SKM-1 (cell line): ENCODE data around the gene SKAP1.
A peak's percentile ranks its signal among the peaks of the same experiment; 100 is the strongest.

ENCODE experiments used
- DNase-seq: peaks from one replicate; lab custom pipeline; 2025; ENCODE audit not compliant: unreplicated experiment; lab: John Stamatoyannopoulos, UW

Gene SKAP1

DNA sequence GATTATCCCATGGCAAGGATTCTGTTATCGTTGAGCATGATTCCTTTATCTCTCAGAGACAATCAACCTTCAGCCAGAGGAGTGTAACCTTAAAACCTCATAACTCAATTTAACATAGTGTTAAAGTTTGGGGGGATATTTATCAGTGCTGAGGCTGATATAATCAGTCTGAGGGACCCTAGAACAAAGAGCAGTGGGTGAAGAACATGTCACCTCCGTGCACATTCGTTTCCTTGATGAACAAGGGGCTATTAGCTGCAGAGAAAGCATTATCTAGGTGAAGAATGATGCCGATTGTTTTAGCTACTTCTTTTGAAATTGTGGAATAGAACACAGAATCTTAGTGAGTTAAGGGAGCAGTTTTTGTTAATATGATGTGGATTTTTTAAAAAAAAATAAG lies 99.1 kb downstream of the SKAP1 start:
- DNase-seq = no peak

DNA sequence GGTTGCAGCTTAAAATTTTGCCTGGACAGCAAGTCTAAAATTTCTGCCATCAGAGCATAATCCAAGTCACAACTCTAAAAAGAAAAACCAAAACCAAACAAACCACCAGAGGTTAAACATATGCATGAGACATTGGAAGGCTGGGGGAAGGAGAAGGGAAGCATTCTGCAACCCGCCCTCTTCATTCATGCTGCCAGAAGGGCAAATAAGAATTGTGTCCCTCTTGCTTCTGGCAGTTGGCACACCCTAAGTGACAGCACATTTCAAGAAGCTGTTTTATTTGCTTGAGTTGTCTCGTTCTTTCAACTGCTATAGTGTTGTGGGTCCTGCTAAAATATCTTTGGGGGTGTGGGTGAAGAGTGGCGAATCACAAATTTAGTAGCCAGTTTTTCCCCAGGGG lies 99.6 kb downstream of the SKAP1 start:
- no peak for DNase-seq

DNA sequence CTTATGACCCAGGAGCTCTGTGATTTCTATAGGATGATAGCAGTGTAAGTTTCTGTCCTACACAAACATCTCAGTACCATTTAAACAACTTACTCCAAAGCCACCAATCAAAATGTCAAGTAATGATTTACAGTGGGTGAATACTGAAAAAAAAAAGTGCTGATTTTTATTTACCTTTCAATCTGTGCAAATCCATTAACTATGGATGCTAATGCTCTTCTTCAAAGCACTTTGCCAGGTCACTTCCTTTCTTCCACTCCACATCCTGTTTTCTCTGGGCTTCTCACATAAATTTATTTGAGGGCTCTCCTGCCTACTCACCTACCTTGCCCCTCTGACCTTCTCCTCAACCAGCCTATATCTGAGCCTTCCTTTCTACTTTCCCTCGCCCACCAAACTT lies 101.6 kb downstream of the SKAP1 start:
- no peak for DNase-seq

DNA sequence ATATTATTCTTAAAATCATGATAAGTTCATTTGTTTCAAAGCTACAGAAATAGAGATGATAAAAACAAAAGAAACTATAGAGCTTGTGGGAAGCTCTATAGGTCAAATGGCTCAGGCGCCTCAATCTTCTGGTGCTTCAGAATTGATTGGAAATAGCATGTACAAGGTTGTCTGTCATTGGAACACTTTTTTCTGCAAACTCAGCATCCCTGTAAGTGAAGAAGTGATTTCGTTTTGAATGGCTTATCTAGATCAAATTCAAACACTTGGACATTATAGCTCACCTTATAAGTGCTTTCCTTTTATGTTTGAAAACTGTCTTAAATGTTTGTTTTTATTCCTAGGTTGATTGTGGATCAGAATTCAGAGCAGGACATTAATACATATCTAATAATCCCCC lies 103.7 kb downstream of the SKAP1 start:
- no peak for DNase-seq

DNA sequence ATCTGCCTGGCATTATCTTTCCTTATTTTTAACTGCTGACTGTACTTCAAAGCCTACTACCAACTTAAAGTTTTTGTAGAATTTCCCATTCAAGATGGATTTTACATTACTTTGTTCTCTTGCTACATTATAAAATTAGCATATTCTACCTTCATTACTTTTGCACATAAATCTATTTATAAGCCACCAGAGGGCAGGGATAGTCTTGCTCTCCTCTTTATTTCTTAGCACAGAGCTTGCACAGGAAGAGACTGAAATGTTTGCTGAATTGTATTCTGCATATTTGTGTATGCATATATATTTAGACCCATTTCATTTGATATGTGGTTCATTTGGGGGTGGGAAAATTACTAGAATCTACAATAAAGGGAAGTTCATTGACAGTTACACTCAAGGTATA lies 108.0 kb downstream of the SKAP1 start:
- no peak for DNase-seq

DNA sequence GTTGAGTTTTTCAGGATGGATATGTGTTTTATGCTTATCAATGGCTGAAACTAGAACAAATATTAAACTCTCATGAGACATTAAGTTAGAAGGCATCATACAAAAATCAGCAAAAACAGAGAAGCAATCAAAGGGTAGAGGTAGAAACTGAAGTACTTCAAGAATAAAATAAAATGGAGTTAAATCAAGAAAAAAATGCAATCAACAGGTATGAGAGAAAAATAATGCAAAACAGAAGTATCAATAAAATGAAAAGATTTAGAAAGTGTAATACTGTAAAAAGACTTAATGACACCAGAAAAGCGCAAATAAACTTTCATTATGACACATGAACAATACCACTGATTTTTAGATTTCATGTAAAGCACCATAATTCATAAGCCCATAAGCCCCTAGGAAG lies 112.3 kb downstream of the SKAP1 start:
- no peak for DNase-seq

DNA sequence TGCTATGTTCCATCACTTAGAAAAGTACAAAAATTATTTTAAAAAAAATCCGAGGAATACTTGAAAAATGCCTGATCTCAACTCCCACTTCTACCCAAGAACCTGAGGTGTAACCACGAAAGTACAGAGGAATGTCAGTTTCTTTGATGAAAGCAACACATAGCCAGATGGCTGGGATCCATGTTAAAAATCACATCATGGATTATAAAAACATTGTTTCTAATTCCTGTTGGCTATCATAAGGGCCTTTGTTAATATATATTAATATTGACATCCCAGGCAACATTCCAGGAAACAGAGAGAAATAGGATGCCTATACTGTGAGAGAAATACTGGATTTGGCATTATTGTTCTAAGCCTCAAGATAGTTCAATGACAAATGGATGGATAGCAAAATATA lies 115.3 kb downstream of the SKAP1 start:
- no peak for DNase-seq

DNA sequence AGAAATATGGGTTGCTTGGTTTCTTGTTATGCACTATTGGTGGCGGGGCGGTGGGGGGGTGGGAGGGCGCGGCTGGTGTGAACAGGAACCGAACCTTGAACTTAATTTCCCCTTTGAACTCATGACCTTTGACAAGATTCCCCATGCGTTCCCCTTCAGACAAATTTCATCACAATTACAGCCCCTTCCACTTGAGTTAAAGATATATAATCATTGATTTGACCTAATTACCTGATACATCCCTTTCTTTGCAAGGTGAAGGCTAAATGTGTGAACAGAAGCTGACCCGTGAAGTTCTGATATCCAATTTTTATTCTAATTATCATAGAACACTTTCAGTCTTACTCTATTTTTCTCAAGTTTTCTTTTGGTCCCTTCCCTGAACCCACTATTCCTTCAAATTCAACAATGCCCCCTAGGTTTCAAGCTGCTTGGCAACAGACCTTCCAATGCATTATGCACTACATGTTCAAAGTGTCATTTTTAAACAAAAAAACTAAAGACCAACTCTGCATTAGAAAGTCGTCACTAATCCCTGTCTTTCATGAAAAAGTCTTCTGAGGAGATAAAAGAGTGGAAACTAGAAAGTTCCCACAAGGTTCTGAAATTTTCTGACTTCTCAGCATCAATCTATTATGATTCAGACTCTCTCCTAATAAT lies 116.8 kb downstream of the SKAP1 start:
- DNase-seq = no peak

DNA sequence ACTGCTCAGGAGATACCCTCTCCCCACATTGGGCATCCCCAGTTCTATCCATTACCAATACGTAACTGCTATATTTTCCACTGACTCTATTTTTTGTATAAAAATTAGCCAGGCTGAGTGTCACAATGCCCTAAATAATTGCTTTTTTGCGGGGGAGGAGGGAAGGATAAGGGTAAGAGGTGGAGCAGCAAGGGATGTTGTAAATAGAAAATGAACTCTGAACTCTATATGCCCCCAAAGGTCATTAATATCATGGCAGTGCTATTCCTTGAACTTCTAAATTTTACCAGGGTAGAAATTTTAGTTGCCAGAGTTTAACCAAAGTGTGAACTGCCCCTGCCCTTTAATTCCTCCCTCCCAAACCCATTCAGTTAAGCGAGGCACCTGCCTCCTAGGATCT lies 118.7 kb downstream of the SKAP1 start:
- DNase-seq = no peak

DNA sequence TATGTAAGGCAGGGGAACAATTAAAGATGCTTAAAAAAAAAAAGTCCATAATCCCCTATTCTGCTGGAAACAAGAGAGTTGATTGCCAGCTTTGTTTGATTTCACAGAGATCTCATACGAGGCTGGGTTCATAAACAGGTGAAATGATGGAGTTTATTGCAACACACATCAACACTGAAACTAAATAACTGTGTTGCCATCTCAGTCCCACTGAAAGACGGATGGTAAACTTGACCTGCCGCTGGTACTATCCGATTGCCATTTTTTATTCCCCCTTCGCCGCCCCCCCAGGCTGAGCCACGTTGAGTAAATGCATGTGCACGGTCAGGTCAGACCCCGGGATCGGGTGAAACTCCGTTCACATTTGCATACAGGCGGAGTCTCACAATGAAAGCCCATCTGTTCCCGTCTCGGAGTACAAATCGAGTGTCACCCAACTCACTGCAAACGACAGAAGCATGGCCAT lies 119.2 kb downstream of the SKAP1 start:
- DNase-seq = no peak

DNA sequence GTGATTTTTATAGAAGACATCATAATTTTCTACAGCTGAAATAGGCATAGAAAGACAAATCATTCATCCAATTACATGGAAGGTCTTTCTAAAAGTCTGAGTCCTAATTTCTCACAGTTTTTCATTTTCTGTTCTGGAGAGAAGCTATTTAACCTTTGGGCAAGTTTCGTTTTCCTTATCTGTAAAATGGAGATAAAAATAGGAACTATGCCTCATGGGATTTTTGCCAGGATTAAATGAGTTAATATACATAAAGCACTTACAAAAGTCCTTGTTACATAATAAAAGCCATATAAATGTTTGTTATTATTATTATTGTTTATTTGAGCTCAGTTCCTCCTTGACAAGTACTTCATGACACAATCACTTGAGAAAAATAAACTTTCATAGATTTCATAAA lies 121.4 kb downstream of the SKAP1 start:
- no peak for DNase-seq

DNA sequence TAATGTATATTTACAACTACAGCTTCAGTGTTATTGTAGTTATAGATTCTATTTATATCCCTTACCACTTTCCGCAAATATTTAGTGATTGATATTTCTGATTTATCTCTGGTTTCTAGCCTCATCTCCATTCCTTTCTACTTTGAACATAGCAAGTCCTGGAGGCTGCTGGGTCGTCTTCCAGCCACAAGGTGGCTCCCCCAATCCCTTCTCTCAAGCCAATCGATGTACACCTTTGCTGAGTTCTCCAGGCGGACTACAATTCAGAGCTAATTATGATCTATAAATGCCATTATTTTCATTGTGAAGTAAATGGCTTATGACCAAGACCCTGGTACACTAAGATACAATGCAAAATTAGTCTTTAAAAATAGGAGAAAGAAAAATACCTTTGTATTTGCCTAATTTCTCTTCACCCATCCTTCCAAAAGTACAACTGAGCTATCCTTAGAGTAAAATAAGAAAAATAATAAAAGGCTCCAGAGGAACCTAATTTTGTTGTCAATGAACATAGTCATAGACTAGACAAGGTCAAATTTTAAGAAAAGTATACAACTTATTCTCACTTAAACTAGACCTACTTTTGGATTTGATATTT lies 122.1 kb downstream of the SKAP1 start:
- peak; percentile 57 for DNase-seq

DNA sequence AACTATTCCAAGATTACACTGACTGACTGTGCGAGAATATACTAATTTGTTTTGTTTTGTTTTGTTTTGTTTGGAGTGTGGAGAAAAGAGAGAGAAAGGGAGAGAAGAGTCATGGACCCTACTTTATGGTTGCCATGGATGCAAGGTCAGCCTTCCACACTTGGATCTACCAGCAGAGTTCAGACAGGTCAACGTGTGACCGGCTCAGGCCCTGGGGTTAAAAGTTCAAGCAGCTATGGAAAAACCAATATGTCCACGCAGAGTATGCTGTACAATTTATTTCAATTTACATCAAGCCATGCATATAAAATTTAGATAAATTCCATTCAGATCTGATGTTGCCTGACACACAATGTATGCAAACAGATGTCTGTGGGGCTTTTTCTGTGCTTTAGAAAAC lies 122.8 kb downstream of the SKAP1 start:
- DNase-seq = no peak

DNA sequence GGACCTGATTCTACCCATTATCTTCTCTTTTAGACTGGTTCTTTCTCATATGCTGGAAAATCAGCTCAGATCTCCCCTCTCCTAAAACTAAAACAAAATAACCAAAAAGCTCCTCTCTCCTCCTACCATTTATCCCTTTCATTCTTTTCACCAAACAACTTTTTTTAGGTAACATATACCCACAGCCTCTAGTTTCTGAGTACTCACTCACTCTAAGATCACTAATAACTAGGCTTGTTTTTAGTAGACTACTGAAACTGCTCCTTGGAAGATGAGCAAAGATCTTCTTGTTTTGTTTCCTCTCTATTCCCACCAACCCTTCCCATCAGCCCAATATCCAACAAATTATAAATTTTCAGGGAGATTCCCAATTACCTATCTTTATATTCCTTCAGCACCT lies 129.0 kb downstream of the SKAP1 start:
- DNase-seq = no peak

DNA sequence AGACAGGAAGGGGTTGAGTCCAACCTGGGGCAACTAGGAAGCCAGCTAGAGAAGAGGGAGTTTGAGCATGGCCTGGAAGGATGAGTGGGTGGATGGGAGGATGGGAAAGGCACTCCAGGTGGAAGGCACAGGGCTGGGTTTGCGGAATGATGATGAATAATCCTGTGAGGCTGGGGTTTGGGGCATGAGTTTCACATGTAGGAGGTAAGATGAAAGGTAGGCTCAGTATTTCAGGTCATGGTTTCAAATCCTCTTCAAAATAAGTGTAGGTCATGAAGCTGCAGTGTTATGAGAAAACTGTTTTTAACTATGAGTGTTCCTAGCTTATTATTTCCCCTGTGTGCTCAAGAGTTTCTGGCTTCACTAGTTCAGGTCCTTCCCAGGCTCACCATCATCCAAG lies 130.3 kb downstream of the SKAP1 start:
- no peak for DNase-seq

DNA sequence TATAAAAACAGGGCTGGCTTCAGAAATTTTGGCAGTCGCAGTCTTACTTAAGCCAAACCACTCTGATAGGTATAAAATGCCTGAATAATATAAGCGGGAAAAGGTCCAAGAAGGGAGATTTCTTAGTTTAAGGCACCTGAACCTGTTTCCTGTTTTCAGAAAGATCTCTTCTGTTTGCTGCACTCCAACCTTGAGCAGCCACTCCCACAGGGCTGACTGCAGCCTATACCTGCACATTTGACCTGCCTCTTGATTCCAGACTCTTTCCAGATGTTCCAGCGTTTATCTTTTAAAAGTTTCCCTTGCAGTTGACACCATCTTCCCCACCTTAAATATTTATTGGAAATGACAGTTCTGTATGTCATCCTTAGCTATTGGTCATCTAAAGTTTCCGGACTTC lies 132.2 kb downstream of the SKAP1 start:
- DNase-seq = no peak

DNA sequence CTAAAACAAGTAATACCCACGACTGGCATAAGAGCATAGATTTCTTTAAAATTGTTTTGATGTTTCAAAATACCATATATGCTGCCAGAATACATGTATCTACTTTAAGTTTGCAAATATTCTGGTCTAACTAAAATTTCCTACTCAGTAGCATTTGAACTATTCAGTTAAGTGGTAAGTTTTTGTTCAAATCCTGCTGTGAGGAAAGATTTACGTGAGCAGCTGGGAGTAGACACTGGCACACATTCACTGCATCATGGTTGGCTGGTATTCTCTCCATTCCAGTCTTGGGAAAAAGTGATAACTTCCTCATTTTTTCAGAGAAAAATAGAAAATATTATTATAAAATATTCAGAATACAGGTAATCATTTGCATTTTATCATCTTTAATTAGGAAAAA lies 133.6 kb downstream of the SKAP1 start:
- DNase-seq = no peak

DNA sequence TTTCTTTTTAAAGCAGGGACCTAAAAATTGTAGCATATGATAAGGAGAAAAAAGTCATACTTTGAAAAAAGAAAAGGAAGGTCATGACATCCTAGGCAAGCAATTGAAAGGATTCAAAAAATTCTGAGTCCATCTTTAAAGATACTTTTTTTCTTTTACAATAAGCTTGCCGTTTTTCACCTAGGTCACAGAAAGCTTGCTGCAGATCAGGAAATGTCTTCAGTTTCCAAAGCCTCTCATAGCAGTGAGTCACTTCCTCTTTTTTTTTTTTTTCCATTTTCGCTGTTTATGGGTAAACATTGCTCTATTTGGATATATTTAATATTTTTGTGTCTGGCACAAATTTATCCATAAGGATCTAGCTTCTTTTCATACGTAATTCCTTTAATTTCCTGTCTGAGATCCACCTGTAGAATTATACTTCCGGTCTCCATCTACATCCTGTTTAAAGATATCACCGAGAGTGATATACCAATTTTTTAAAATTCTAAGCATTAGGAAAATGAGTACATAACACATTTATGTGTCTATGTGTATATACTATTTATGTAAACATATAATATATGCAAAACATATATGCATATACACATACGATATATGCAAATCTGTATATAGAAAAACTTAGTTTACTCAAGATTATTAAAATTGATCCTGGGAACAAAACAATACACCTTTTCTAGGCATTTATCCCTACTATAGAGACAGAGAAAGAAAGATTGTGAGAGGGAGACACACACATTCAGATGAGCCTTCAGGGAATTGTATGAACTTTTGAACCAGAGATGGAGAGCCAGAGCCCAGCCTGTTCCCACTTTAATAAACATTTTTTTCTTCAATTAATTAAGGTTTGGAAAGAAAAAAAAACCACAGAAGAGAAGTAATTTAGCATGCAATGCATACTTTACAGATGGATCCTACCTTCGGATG lies 134.4 kb downstream of the SKAP1 start:
- peak; percentile 70 for DNase-seq

DNA sequence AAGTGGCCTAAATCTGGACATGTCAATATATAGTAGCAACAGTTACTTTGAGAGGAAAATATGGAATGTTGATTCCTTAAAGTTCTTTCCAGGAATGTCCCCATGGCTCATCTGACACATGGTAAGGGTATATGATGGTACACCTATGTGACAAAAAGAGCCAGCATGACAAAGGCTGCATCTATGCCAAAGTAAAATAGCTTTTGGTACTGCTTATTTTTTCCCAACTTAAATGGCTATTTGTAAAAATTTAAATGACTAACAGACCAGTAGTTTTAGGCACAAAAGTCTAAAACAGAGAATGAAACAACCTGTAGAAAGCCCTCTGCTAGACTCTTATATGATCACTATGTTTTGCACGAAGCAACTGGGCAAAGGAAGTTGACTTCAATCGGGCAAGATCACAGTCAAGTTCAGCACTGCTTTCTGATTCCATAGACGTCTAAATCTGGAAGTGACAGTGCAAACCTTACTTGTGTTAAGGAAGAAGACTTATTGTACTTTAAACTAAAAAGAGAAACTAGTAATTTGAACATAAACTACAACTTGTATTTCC lies 135.1 kb downstream of the SKAP1 start:
- no peak for DNase-seq

DNA sequence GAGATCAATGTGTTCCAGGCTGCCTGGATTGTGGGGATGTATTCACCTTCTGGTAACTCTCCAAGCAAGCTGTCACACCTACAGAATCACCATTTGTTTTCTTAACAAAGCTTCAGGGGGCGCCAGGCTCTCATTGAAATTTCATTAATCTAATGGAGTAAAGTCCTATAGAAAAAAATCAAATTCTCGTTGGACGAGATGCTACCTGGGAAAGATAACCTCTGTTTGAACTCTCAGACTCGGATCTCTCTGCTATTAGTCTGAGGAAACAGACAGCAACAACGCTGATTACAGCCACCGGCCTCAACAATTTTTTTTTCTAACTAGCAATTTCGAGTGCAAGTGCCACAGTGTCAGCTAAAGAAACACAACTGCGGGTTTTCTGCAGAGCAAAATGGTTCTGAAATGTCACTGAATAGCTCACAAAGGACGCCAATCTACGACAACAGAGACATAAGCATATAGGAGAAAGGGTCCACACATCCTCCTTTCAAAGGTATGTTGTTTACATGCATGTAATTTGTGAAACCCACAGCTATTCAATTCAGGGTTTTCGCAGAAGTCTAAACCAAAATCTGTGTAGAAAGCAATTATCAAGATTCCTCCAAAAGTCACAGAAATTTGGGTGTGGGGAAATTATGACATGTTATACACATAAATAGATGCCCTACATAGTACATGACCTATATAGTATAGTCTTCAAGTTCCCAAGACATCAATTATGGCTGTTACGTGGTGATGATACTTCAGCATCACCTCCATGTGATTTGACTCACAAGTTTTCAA lies 135.8 kb downstream of the SKAP1 start:
- no peak for DNase-seq
